DLD1 (cell line): ENCODE data around the gene SAMD8.
"Not testable (repeated sequence)": the region's sequence is repeated elsewhere in the genome, so short reads cannot be mapped to it uniquely, and the experiment has no call there.

Experiments
- in situ Hi-C: cut with HindIII; loops from 2 replicates; pipeline ENCODE4 v1.10.0; 2017; ENCODE audit warnings: low sequenced_read_pairs

Gene SAMD8

GRCh38 chr10:75137533-75138438, 26.3 kb downstream of the SAMD8 start:
- in situ Hi-C loops = no loop called here

GRCh38 chr10:75140246-75140645, 28.8 kb downstream of the SAMD8 start:
- in situ Hi-C loops = no loop called here

GRCh38 chr10:75143353-75143752, 31.9 kb downstream of the SAMD8 start:
- in situ Hi-C loops = no loop called here

GRCh38 chr10:75145590-75145989, 34.1 kb downstream of the SAMD8 start:
- in situ Hi-C loops = no loop called here

GRCh38 chr10:75146780-75147179, 35.3 kb downstream of the SAMD8 start:
- in situ Hi-C loops = no loop called here

- in situ Hi-C loops = no loop called here
Observed at GRCh38 chr10:75150656-75151055, 39.2 kb downstream of the SAMD8 start.

- in situ Hi-C loops = no loop called here
Observed at GRCh38 chr10:75159519-75159918, 48.1 kb downstream of the SAMD8 start.

- in situ Hi-C loops = no loop called here
Observed at GRCh38 chr10:75165684-75166622, 54.5 kb downstream of the SAMD8 start.

GRCh38 chr10:75166623-75166972, 55.1 kb downstream of the SAMD8 start:
- in situ Hi-C loops = no loop called here

- in situ Hi-C loops = no loop called here
Observed at GRCh38 chr10:75168275-75168674, 56.8 kb downstream of the SAMD8 start.

GRCh38 chr10:75170215-75170614, 58.8 kb downstream of the SAMD8 start:
- in situ Hi-C loops = no loop called here

GRCh38 chr10:75175046-75175445, 63.6 kb downstream of the SAMD8 start:
- in situ Hi-C loops = no loop called here

GRCh38 chr10:75176046-75176445, 64.6 kb downstream of the SAMD8 start:
- in situ Hi-C loops = no loop called here

- in situ Hi-C loops = no loop called here
Observed at GRCh38 chr10:75176736-75177135, 65.3 kb downstream of the SAMD8 start.

- in situ Hi-C loops = no loop called here
Observed at GRCh38 chr10:75179657-75180177, 68.3 kb downstream of the SAMD8 start.

- in situ Hi-C loops = no loop called here
Observed at GRCh38 chr10:75180592-75180991, 69.1 kb downstream of the SAMD8 start.

- in situ Hi-C loops = no loop called here
Observed at GRCh38 chr10:75181073-75181472, 69.6 kb downstream of the SAMD8 start.

- in situ Hi-C loops = no loop called here
Observed at GRCh38 chr10:75186310-75186709, 74.9 kb downstream of the SAMD8 start.

- in situ Hi-C loops = no loop called here
Observed at GRCh38 chr10:75187961-75188426, 76.5 kb downstream of the SAMD8 start.

- in situ Hi-C loops = not testable (repeated sequence)
Observed at GRCh38 chr10:75188522-75188921, 77.1 kb downstream of the SAMD8 start.
